ENCODE results near the gene IGFBPL1. TPM values are rescaled to one million over a fixed set of nuclear protein-coding genes. Genes with fewer than 3 reads are reported as not detected.

Gene IGFBPL1
- total and polyA plus RNA-seq, 2 donors (not counting 1 experiment from before 2014, with no cell fraction given) = not detected

DNA sequence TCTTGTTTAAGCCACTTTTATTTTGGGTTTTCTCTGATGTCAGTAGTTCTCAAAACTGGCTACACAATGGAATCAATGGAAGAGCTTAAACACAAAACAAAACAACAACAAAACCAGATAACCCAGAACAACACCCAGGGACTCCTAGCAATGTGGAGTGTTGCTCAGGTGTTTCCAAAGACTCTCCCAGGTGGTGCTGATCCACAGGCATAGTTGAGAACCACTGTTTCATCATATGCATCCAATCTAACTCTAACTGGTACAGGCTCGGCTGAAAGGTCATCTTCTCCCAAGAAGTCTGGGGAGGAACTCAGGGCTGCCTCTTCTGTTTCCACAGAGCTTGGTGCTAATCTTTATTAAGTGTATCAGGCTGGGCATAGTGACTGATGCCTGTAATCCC, 37.2 kb downstream of the IGFBPL1 start:
- H4K20me1 ChIP-seq (ENCODE audit: control insufficient read depth, insufficient read depth, low read length, poor library complexity, severe bottlenecking) = no peaks in the 10 kb centered on the region
- no CpG with 5 or more reads among the region's 1 CpG for WGBS (ENCODE audit: insufficient coverage)
- no peak overlapping the region for H3K4me3 ChIP-seq (ENCODE audit: control extremely low read depth in 1 of 5, extremely low read depth in 1 of 5, insufficient read depth in 1 of 5, low read depth in 2 of 5, low read length in 4 of 5)
- H3K4me2 ChIP-seq (replicated peaks; ENCODE audit: low read depth, low read length, poor library complexity, severe bottlenecking) = no peak overlapping the region
- no peak overlapping the region for H3K9ac ChIP-seq (ENCODE audit: low read length)
- TF ChIP-seq EZH2 (IDR thresholded peaks at IDR 0.05; ENCODE audit: borderline replicate concordance, insufficient read depth, low read depth, low read length, poor library complexity, severe bottlenecking) = no peak
- TF ChIP-seq, protein P1, sequence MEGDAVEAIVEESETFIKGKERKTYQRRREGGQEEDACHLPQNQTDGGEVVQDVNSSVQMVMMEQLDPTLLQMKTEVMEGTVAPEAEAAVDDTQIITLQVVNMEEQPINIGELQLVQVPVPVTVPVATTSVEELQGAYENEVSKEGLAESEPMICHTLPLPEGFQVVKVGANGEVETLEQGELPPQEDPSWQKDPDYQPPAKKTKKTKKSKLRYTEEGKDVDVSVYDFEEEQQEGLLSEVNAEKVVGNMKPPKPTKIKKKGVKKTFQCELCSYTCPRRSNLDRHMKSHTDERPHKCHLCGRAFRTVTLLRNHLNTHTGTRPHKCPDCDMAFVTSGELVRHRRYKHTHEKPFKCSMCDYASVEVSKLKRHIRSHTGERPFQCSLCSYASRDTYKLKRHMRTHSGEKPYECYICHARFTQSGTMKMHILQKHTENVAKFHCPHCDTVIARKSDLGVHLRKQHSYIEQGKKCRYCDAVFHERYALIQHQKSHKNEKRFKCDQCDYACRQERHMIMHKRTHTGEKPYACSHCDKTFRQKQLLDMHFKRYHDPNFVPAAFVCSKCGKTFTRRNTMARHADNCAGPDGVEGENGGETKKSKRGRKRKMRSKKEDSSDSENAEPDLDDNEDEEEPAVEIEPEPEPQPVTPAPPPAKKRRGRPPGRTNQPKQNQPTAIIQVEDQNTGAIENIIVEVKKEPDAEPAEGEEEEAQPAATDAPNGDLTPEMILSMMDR (IDR thresholded peaks at IDR 0.05) = no peak
- H3K27me3 Mint-ChIP-seq = peaks cover 19% of the 10 kb centered on the region
- ChIA-PET POLR2A (no interaction called here), CTCF (no interaction called here)
- H3K36me3 ChIP-seq (replicated peaks in 1 of 2; ENCODE audit: control extremely low read depth in 1 of 2, control insufficient read depth in 1 of 2, extremely low read depth in 1 of 2, insufficient read depth in 2 of 2, low read length in 1 of 2) = no peaks in the 10 kb centered on the region
- no peaks in the 10 kb centered on the region for H3K79me2 ChIP-seq (ENCODE audit: control insufficient read depth, insufficient read depth, low read length)
- H3K9me3 Mint-ChIP-seq (ENCODE audit: insufficient read depth) = peaks cover 2% of the 10 kb centered on the region
- H3K4me1 ChIP-seq (ENCODE audit: control insufficient read depth in 2 of 2, insufficient read depth in 2 of 2, low read length in 2 of 2) = peaks cover 0 to 2% of the 10 kb centered on the region in 2 donors
- no peak overlapping the region for H3K27ac ChIP-seq (ENCODE audit: low read length in 2 of 2)
- no peak overlapping the region for H3K27ac Mint-ChIP-seq
- H2AFZ ChIP-seq (ENCODE audit: insufficient read depth, low read depth, low read length, poor library complexity, severe bottlenecking) = no peak overlapping the region
- no peak for ATAC-seq (ENCODE audit: low read depth)
- H3K4me3 Mint-ChIP-seq = no peak overlapping the region
- H3K27me3 ChIP-seq (replicated peaks in 1 of 4; ENCODE audit: control extremely low read depth in 1 of 4, control insufficient read depth in 3 of 4, insufficient read depth in 4 of 4, low read length in 3 of 4) = peaks cover 0 to 3% (median 0%) of the 10 kb centered on the region in 4 experiments
- intact Hi-C loops (cut with micrococcal nuclease) = no loop called here
- peaks cover 0 to 10% (median 0%) of the 10 kb centered on the region in 3 donors for H3K9me3 ChIP-seq (ENCODE audit: control extremely low read depth in 1 of 3, control insufficient read depth in 2 of 3, insufficient read depth in 1 of 3, low read length in 2 of 3)
- DNase-seq = no peak
- H3K4me1 Mint-ChIP-seq = peaks cover 2% of the 10 kb centered on the region

DNA sequence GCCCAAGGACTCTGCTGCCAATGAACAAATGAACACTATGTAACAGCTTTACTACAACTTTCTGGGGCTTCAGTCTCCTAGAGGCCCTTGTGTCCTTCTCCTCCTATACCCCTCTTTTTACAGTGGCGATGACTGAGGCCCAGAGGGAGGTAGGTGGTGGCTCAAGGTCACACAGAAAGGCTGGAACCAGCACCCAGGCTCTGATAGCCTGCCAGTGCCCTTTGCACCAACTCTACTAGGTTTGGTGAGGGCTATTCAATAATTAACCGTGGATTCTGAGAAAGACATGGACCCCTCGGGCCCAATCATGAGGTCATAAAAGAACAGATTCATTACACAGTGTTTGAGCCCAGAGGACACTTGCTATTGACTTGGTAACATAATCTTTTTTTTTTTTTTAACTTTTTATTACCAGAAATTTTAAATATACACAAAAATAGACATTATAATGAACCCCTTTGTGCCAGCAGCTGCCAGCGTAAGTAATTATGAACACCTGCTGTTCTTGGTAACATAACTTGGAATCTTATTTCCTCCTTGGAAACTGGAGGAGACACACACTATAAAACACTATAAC, 37.8 kb downstream of the IGFBPL1 start:
- H3K27ac ChIP-seq (ENCODE audit: low read length in 2 of 2) = no peak overlapping the region
- peaks cover 0 to 3% (median 0%) of the 10 kb centered on the region in 4 experiments for H3K27me3 ChIP-seq (replicated peaks in 1 of 4; ENCODE audit: control extremely low read depth in 1 of 4, control insufficient read depth in 3 of 4, insufficient read depth in 4 of 4, low read length in 3 of 4)
- H3K9me3 ChIP-seq (ENCODE audit: control extremely low read depth in 1 of 3, control insufficient read depth in 2 of 3, insufficient read depth in 1 of 3, low read length in 2 of 3) = peaks cover 0 to 10% (median 0%) of the 10 kb centered on the region in 3 donors
- DNase-seq = no peak
- CTCF ChIA-PET = no interaction called here
- WGBS (ENCODE audit: insufficient coverage) = 100% methylated on average over 1 of the region's 4 CpGs
- no peak overlapping the region for H3K9ac ChIP-seq (ENCODE audit: low read length)
- intact Hi-C loops (cut with micrococcal nuclease) = no loop called here
- Mint-ChIP-seq H3K4me1 (no peaks in the 10 kb centered on the region), H3K27ac (no peak overlapping the region), H3K27me3 (peaks cover 16% of the 10 kb centered on the region), H3K4me3 (no peak overlapping the region), H3K9me3 (ENCODE audit: insufficient read depth) (peaks cover 2% of the 10 kb centered on the region)
- TF ChIP-seq, protein P1 (IDR thresholded peaks at IDR 0.05) = no peak
- TF ChIP-seq EZH2 (IDR thresholded peaks at IDR 0.05; ENCODE audit: borderline replicate concordance, insufficient read depth, low read depth, low read length, poor library complexity, severe bottlenecking) = no peak
- H3K4me1 ChIP-seq (ENCODE audit: control insufficient read depth in 2 of 2, insufficient read depth in 2 of 2, low read length in 2 of 2) = no peaks in the 10 kb centered on the region
- H3K4me3 ChIP-seq (ENCODE audit: control extremely low read depth in 1 of 5, extremely low read depth in 1 of 5, insufficient read depth in 1 of 5, low read depth in 2 of 5, low read length in 4 of 5) = no peak overlapping the region
- no peaks in the 10 kb centered on the region for H3K79me2 ChIP-seq (ENCODE audit: control insufficient read depth, insufficient read depth, low read length)
- no peaks in the 10 kb centered on the region for H3K36me3 ChIP-seq (replicated peaks in 1 of 2; ENCODE audit: control extremely low read depth in 1 of 2, control insufficient read depth in 1 of 2, extremely low read depth in 1 of 2, insufficient read depth in 2 of 2, low read length in 1 of 2)
- H2AFZ ChIP-seq (ENCODE audit: insufficient read depth, low read depth, low read length, poor library complexity, severe bottlenecking) = no peak overlapping the region
- H4K20me1 ChIP-seq (ENCODE audit: control insufficient read depth, insufficient read depth, low read length, poor library complexity, severe bottlenecking) = no peaks in the 10 kb centered on the region
- POLR2A ChIA-PET = no interaction called here
- no peak for ATAC-seq (ENCODE audit: low read depth)
- H3K4me2 ChIP-seq (replicated peaks; ENCODE audit: low read depth, low read length, poor library complexity, severe bottlenecking) = no peak overlapping the region

Data from B cell (primary cell).